Metanephros (tissue), 1 donor: Measurements from ENCODE around the gene STEAP1. TPM values are rescaled to one million over a fixed set of nuclear protein-coding genes. Genes with fewer than 3 reads are reported as not detected.

Source experiments
- total RNA-seq: library from RNA; depleted of rRNA; stranded (reverse); fragments of >200 nt; gene quantifications from one replicate; pipeline ENCODE4 v1.2.3, GENCODE V29; 2014

STEAP1 gene
- total RNA-seq = 3.6 TPM

DNA sequence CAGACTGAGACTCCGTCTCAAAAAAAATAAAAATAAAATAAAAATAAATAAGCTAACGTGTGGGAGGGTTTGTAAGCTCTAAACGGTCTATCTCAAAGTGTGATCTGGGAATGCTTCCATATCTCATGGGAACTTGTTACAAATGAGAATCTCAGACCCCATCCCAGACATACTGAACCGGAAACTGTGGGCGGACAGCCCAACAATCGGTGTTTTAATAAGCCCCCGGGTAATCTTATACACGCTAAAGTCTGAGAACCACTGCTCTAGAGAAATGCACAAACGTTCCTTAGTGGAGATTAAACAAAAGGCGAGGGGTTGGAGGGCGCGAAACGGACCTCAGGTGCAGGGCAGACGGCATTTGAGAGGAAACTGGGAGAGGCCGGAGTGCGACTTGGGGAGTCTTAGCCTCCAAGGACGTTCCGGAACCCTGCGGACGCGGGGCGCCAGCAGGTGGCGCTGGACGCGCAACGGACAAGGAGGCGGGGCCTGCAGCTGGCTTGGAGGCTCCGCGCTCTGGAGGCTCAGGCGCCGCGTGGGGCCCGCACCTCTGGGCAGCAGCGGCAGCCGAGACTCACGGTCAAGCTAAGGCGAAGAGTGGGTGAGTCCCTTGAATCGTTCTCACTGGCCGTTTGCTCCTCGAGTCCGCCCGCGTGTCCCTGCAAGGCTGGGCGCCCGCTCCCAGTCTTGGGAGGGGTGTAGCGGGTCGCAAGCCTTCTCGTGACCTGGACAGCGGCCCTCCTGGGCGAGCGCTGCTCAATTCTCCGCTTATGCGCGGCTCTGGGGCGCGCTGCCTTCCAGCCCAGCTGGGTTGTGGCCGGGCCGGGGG, at the start of gene STEAP1:
Gene STEAP1 (plus strand): TSS at position 527 of the 829 bp plus-strand sequence. CDS start 5,320 bp downstream, outside the sequence.

DNA sequence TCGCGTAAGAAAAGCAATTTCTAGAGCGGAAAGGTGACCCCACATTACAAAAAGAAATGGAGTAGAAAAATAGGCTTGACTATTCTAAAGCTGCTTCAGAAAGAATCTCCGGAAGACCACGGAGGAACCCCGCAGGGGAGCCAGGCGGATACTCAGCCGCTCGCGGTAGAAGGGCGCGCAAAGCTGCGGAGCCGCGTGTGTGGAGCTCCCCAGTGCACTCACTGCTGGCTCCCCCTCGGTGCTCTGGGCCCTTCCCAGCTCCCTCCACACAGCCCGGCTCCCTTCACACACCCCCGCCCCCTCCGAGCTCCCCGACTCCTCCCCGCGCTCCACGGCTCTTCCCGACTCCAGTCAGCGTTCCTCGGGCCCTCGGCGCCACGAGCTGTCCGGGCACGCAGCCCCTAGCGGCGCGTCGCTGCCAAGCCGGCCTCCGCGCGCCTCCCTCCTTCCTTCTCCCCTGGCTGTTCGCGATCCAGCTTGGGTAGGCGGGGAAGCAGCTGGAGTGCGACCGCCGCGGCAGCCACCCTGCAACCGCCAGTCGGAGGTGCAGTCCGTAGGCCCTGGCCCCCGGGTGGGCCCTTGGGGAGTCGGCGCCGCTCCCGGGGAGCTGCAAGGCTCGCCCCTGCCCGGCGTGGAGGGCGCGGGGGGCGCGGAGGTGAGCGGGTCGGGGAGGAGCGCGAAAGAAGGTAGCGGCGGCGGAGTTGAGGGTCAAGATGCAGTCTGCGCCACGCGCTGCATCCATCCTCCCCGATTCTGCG, 57.3 kb downstream of the STEAP1 start, which contains the start of gene STEAP2:
Gene STEAP2 (plus strand): TSS at position 350 of the 758 bp plus-strand sequence. CDS start 13,343 bp downstream, outside the sequence.

Other genes starting within 250 kb of the STEAP1 start
- gene STEAP2, start 57.3 kb downstream of the STEAP1 start, total RNA-seq = 11.2 TPM
- 31.7 TPM for gene CFAP69, start 90.7 kb downstream of the STEAP1 start, total RNA-seq
- gene FAM237B, start 166.8 kb downstream of the STEAP1 start, total RNA-seq = not detected
- gene GTPBP10, start 192.2 kb downstream of the STEAP1 start, total RNA-seq = 10.5 TPM
- gene CLDN12, start 249.0 kb downstream of the STEAP1 start, total RNA-seq = 39.9 TPM